ENCODE measurements around the gene PSENEN.

DNA sequence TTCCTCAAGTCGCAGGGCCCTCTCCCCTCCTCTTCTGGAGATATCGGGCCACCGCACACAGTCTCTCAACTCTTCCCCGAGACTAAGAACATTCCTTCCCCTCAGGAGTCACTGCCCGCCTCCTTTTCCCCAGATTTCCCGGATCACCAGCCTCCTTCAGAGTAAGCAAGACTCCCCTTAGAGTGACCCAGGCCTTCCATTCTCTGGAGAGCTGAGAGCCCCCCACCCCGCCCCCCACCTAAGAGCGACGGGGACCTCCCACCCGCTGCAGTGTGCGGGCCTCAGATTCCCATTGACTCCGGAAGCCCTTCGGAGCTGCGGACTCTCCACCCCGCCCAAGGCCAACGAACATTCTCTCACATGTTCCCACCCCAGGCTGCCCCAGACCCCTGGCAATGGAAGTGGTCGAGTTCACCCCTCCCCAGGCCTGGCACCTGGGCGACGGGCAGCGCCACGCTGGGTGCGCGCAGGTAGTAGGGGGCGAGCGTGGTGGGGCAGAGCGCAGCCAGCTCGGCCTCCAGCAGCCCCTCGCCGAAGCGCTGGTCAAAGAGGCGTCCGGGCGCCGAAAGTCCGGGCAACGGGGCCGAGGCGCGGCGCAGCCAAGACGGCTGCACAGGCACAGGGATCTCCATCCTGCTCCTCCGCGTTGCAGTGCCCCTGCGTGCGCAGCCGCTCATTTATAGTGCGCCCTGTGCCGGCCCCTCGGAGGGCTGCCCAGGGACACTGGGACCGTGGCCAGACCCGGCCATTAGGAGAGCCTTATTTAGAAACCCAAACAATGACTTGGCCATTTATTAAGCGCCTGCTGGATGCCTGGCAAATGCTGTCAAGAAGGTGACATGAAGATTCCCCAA, 11.2 kb downstream of the PSENEN start, which contains the start of gene HSPB6:
- TF ChIP-seq, protein P1, sequence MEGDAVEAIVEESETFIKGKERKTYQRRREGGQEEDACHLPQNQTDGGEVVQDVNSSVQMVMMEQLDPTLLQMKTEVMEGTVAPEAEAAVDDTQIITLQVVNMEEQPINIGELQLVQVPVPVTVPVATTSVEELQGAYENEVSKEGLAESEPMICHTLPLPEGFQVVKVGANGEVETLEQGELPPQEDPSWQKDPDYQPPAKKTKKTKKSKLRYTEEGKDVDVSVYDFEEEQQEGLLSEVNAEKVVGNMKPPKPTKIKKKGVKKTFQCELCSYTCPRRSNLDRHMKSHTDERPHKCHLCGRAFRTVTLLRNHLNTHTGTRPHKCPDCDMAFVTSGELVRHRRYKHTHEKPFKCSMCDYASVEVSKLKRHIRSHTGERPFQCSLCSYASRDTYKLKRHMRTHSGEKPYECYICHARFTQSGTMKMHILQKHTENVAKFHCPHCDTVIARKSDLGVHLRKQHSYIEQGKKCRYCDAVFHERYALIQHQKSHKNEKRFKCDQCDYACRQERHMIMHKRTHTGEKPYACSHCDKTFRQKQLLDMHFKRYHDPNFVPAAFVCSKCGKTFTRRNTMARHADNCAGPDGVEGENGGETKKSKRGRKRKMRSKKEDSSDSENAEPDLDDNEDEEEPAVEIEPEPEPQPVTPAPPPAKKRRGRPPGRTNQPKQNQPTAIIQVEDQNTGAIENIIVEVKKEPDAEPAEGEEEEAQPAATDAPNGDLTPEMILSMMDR (IDR thresholded peaks at IDR 0.05 in 4 of 5, conservative IDR thresholded peaks at IDR 0.05 in 1 of 5): no peak
- peak; percentile 64 to 77 for TF ChIP-seq POLR2A (IDR thresholded peaks at IDR 0.05)

Data from gastrocnemius medialis (tissue), 4 donors.